ENCODE measurements around the gene TNS1.

DNA sequence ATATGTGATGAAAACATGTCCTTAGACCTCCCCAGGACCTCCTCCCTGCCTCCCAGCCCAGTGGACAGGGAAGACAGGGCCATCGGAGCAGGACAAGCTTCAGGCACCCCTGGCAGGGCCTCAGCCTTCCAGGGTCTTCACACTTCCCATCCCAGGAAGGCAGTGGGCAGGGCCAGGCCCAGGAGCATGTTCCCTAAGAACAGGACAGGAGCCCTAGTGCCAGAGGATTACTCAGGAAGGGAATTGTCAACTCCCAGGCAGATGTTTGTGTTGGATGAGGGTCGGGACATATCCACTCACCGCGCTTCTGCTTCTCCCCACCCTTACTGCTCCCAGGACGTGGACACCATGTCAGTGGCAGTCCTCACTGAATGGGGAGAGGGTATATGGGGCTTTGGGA, 138.9 kb downstream of the TNS1 start:
- TF ChIP-seq, protein P1, sequence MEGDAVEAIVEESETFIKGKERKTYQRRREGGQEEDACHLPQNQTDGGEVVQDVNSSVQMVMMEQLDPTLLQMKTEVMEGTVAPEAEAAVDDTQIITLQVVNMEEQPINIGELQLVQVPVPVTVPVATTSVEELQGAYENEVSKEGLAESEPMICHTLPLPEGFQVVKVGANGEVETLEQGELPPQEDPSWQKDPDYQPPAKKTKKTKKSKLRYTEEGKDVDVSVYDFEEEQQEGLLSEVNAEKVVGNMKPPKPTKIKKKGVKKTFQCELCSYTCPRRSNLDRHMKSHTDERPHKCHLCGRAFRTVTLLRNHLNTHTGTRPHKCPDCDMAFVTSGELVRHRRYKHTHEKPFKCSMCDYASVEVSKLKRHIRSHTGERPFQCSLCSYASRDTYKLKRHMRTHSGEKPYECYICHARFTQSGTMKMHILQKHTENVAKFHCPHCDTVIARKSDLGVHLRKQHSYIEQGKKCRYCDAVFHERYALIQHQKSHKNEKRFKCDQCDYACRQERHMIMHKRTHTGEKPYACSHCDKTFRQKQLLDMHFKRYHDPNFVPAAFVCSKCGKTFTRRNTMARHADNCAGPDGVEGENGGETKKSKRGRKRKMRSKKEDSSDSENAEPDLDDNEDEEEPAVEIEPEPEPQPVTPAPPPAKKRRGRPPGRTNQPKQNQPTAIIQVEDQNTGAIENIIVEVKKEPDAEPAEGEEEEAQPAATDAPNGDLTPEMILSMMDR (IDR thresholded peaks at IDR 0.05; ENCODE audit: insufficient read depth, low read length) = no peak
- TF ChIP-seq POLR2AphosphoS5 (IDR thresholded peaks at IDR 0.05; ENCODE audit: low read depth) = no peak
- no peak for TF ChIP-seq GABPA (IDR thresholded peaks at IDR 0.05; ENCODE audit: low read depth)
